HEK293T (cell line): ENCODE data around the gene FKBP5.

Experiments used
- CTCF ChIA-PET: fragments of 350-600 bp; formaldehyde crosslinking; extraction: SDS; loops from one replicate; lab custom pipeline; 2021; ENCODE audit warnings: antibody characterized with exemption, inconsistent platforms; lab: Yijun Ruan, JAX
- POLR2A ChIA-PET: fragments of 350-600 bp; formaldehyde crosslinking; extraction: SDS; loops from one replicate; lab custom pipeline; 2020; ENCODE audit warnings: antibody characterized with exemption, inconsistent platforms; lab: Yijun Ruan, JAX
- DNase-seq: peaks from one replicate; pipeline ENCODE4 v3.0.0; 2012; ENCODE audit warnings: mixed read lengths; ENCODE audit errors: extremely low spot score
- ARNT ChIP-seq: fragments of 450-650 bp; IDR thresholded peaks from 2 replicates; pipeline ENCODE4 v1.6.1; 2017; ENCODE audit warnings: mild to moderate bottlenecking
- BHLHE40 ChIP-seq: fragments of 450-650 bp; IDR thresholded peaks from 2 replicates; pipeline ENCODE4 v1.6.1; 2016; ENCODE audit warnings: mild to moderate bottlenecking, moderate library complexity, borderline replicate concordance
- CTBP1 ChIP-seq: fragments of 450-650 bp; IDR thresholded peaks from 2 replicates; pipeline ENCODE4 v1.6.1; 2016; ENCODE audit warnings: borderline replicate concordance
- ELF4 ChIP-seq: fragments of 450-650 bp; IDR thresholded peaks from 2 replicates; pipeline ENCODE4 v1.6.1; 2017; ENCODE audit warnings: antibody characterized with exemption
- FOXA1 ChIP-seq: fragments of 450-650 bp; IDR thresholded peaks from 2 replicates; pipeline ENCODE4 v1.6.1; 2016; ENCODE audit warnings: mild to moderate bottlenecking
- FOXK2 ChIP-seq: fragments of 450-650 bp; IDR thresholded peaks from 2 replicates; pipeline ENCODE4 v1.6.1; 2016; ENCODE audit warnings: mild to moderate bottlenecking
- FOXM1 ChIP-seq: fragments of 450-650 bp; IDR thresholded peaks from 2 replicates; pipeline ENCODE4 v1.6.1; 2017; ENCODE audit warnings: mild to moderate bottlenecking, borderline replicate concordance
- HDGF ChIP-seq: fragments of 450-650 bp; IDR thresholded peaks from 2 replicates; pipeline ENCODE4 v1.6.1; 2017; ENCODE audit warnings: antibody characterized with exemption, borderline replicate concordance
- L3MBTL2 ChIP-seq: fragments of 450-650 bp; conservative IDR thresholded peaks from 2 replicates; pipeline ENCODE4 v1.6.1; 2016; ENCODE audit warnings: mild to moderate bottlenecking
- LEF1 ChIP-seq: fragments of 450-650 bp; IDR thresholded peaks from 2 replicates; pipeline ENCODE4 v1.6.1; 2017; ENCODE audit warnings: mild to moderate bottlenecking, borderline replicate concordance
- NFRKB ChIP-seq: fragments of 450-650 bp; IDR thresholded peaks from 2 replicates; pipeline ENCODE4 v1.6.1; 2016; ENCODE audit warnings: mild to moderate bottlenecking, moderate library complexity
- SP1 ChIP-seq: fragments of 450-650 bp; IDR thresholded peaks from 2 replicates; pipeline ENCODE4 v1.6.1; 2017
- SUZ12 ChIP-seq: fragments of 450-650 bp; IDR thresholded peaks from 2 replicates; pipeline ENCODE4 v1.6.1; 2016; ENCODE audit warnings: mild to moderate bottlenecking
- TARDBP ChIP-seq: fragments of 450-650 bp; IDR thresholded peaks from 2 replicates; pipeline ENCODE4 v1.6.1; 2016
- ZNF384 ChIP-seq: fragments of 450-650 bp; IDR thresholded peaks from 2 replicates; pipeline ENCODE4 v1.6.1; 2016
- TF ChIP-seq, protein P1 (sequence below): fragments of 450-650 bp; IDR thresholded peaks from 2 replicates; pipeline ENCODE4 v1.6.1; 2016

FKBP5 gene

GRCh38 chr6:35662999-35663398 is 25.7 kb downstream of the FKBP5 start:
- POLR2A ChIA-PET, result interaction anchor here (0.8 kb wide), 2 partner anchors 24 to 25 kb away, joined by 3 read pairs; no protein-coding TSS in a partner anchor
- CTCF ChIA-PET, result interaction anchor here (0.8 kb wide), 1 partner anchor 73 kb away, joined by 3 read pairs; no protein-coding TSS in a partner anchor
- TF ChIP-seq LEF1 (no peak), ELF4 (no peak), SP1 (no peak), FOXK2 (no peak), FOXM1 (no peak), CTBP1 (no peak), HDGF (no peak), SUZ12 (no peak)
- DNase-seq, result no peak

GRCh38 chr6:35654883-35655282 is 33.8 kb downstream of the FKBP5 start:
- no peak for DNase-seq

DNA sequence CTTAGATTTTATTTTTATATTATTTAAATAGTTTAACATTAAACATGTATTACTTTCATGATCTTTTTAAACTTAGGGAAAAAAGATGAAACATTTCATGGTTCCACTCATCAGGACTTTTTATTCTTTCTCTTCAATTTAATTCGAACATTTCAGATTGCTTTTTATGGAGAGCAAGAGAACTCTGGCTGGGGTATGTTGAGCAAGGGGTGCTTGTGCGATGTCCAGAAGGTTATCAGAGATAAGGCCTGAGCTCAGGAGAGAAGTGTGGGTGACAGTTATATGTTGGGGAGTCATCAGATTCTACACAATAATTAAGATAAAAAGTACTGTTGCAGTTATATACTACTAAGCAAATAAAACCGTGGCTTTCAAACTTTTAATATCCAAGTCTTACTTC is 37.5 kb downstream of the FKBP5 start:
- no peak for DNase-seq
- POLR2A ChIA-PET, result no interaction called here
- TF ChIP-seq LEF1 (no peak), ZNF384 (no peak), BHLHE40 (no peak), CTBP1 (no peak)
- CTCF ChIA-PET, result no interaction called here

More at GRCh38 chr6:35654883-35655282, 33.8 kb downstream of the FKBP5 start:
- TF ChIP-seq LEF1 (no peak), ZNF384 (no peak), SP1 (no peak), TARDBP (no peak), FOXM1 (no peak), BHLHE40 (no peak), FOXK2 (no peak), FOXA1 (no peak)
- CTCF ChIA-PET, result no interaction called here
- POLR2A ChIA-PET, result no interaction called here

DNA sequence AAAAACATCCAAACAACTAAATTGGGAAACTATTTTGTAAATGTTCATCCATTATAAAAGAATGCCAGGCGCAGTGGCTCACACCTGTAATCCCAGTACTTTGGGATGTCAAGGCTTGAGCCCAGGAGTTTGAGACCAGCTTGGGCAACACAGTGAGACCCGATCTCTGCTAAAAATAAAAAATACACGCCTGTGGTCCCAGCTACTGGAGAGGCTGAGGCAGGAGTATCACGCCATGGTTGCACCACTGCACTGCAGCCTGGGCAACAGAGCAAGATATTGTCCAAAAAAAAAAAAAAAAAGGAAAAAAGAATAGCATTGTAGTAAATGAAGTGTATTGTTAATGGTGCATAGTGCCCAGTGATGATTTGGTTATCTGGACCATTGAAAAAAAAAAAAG is 38.7 kb downstream of the FKBP5 start:
- ChIA-PET POLR2A (no interaction called here), CTCF (no interaction called here)
- no peak for TF ChIP-seq FOXM1
- TF ChIP-seq FOXK2, result no peak
- TF ChIP-seq HDGF, result no peak
- no peak for TF ChIP-seq CTBP1
- no peak for DNase-seq

DNA sequence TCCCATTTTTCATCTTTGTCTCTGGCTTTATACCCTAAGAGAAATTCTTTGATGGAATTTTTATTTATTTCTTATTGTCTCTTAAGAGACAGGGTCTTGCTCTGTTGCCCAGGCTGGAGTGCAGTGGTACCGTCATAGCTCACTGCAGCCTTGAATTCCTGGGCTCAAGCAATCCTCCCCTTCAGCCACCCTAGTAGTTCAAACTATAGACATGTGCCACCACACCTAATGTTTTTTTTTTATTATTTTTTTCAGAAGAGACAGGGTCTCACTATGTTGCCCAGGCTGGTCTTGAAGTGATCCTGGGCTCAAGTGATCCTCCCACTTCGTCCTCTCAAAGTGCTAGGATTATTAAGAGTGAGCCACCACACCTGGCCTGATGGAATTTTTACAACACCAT is 40.5 kb downstream of the FKBP5 start:
- DNase-seq, result no peak
- TF ChIP-seq HDGF (no peak), ARNT (no peak), LEF1 (no peak), ZNF384 (no peak), FOXM1 (no peak), SUZ12 (no peak), TARDBP (no peak), CTBP1 (no peak), NFRKB (no peak), L3MBTL2 (no peak), ELF4 (no peak), BHLHE40 (no peak), FOXA1 (no peak), FOXK2 (no peak)
- TF ChIP-seq, protein P1, sequence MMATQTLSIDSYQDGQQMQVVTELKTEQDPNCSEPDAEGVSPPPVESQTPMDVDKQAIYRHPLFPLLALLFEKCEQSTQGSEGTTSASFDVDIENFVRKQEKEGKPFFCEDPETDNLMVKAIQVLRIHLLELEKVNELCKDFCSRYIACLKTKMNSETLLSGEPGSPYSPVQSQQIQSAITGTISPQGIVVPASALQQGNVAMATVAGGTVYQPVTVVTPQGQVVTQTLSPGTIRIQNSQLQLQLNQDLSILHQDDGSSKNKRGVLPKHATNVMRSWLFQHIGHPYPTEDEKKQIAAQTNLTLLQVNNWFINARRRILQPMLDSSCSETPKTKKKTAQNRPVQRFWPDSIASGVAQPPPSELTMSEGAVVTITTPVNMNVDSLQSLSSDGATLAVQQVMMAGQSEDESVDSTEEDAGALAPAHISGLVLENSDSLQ, result no peak
- POLR2A ChIA-PET, result no interaction called here
- CTCF ChIA-PET, result interaction anchor here (0.9 kb wide), 1 partner anchor 24 kb away, joined by 3 read pairs; no protein-coding TSS in a partner anchor

- TF ChIP-seq ZNF384 (no peak), ELF4 (no peak), LEF1 (no peak), FOXA1 (no peak), NFRKB (no peak), BHLHE40 (no peak), FOXM1 (no peak)
- DNase-seq, result no peak
- ChIA-PET CTCF (no interaction called here), POLR2A (no interaction called here)
Observed at GRCh38 chr6:35647400-35647799, 41.3 kb downstream of the FKBP5 start.

- DNase-seq, result no peak
- ChIA-PET POLR2A (interaction anchor here (1.1 kb wide), 1 partner anchor 84 kb away, joined by 3 read pairs; no protein-coding TSS in a partner anchor), CTCF (interaction anchor here (1.7 kb wide), 1 partner anchor 94 kb away, joined by 4 read pairs; the partner anchor contains the start of gene ARMC12)
- TF ChIP-seq TARDBP (no peak), NFRKB (no peak), HDGF (no peak), SP1 (no peak), ZNF384 (no peak), L3MBTL2 (no peak), LEF1 (no peak), CTBP1 (no peak), ARNT (no peak)
Observed at GRCh38 chr6:35643162-35643535, 45.6 kb downstream of the FKBP5 start.
